Neural progenitor cell (in vitro differentiated cells): ENCODE data around the gene CD44. TPM values are rescaled to one million over a fixed set of nuclear protein-coding genes. Genes with fewer than 3 reads are reported as not detected.

Experiments used
- DNase-seq: peaks from one replicate; pipeline ENCODE4 v3.0.0-alpha.2; 2016; ENCODE audit warnings: low spot score
- H2AFZ ChIP-seq: fragments of 200-600 bp; sonication (generic); replicated peaks from 2 replicates; pipeline ENCODE4 v1.6.1; 2016; ENCODE audit warnings: antibody characterized with exemption
- H3F3A ChIP-seq: fragments of 200-600 bp; sonication (generic); 2 replicates; pipeline ENCODE4 v1.6.1; 2016; ENCODE audit warnings: antibody characterized with exemption, low read depth
- H3K27ac ChIP-seq: fragments of 200-600 bp; sonication (generic); 2 replicates; pipeline ENCODE4 v1.5.1; 2016; ENCODE audit warnings: mild to moderate bottlenecking
- H3K27me3 ChIP-seq: fragments of 200-600 bp; sonication (generic); 2 replicates; pipeline ENCODE4 v1.6.1; 2016; ENCODE audit warnings: mild to moderate bottlenecking, moderate library complexity
- H3K36me3 ChIP-seq: fragments of 200-600 bp; sonication (generic); 2 replicates; pipeline ENCODE4 v1.5.1; 2016
- H3K4me1 ChIP-seq: fragments of 200-600 bp; sonication (generic); 2 replicates; pipeline ENCODE4 v1.6.1; 2016; ENCODE audit warnings: mixed run types
- H3K4me2 ChIP-seq: fragments of 200-600 bp; sonication (generic); 2 replicates; pipeline ENCODE4 v1.6.1; 2016
- H3K4me3 ChIP-seq: fragments of 200-600 bp; sonication (generic); 2 replicates; pipeline ENCODE4 v1.5.1; 2016
- H3K79me2 ChIP-seq: fragments of 200-600 bp; sonication (generic); 2 replicates; pipeline ENCODE4 v1.6.1; 2016; ENCODE audit warnings: low read depth
- H3K9ac ChIP-seq: fragments of 200-600 bp; sonication (generic); 2 replicates; pipeline ENCODE4 v1.6.1; 2016
- H3K9me3 ChIP-seq: fragments of 200-600 bp; sonication (generic); 2 replicates; pipeline ENCODE4 v1.5.1; 2016; ENCODE audit warnings: low read depth
- H4K20me1 ChIP-seq: fragments of 200-600 bp; sonication (generic); 2 replicates; pipeline ENCODE4 v1.6.1; 2016; ENCODE audit warnings: low read depth
- H3K27ac Mint-ChIP-seq: 3 replicates; pipeline ENCODE4 v1.8.0; 2021; ENCODE audit warnings: mixed read lengths
- H3K27me3 Mint-ChIP-seq: 2 replicates; pipeline ENCODE4 v1.8.0; 2022; ENCODE audit warnings: low read depth, mild to moderate bottlenecking, inconsistent platforms, moderate library complexity, mixed read lengths; ENCODE audit not compliant: insufficient read depth
- H3K36me3 Mint-ChIP-seq: 3 replicates; pipeline ENCODE4 v1.8.0; 2021; ENCODE audit warnings: mixed read lengths
- H3K4me1 Mint-ChIP-seq: 3 replicates; pipeline ENCODE4 v1.8.0; 2021; ENCODE audit warnings: mixed read lengths
- H3K4me3 Mint-ChIP-seq: 3 replicates; pipeline ENCODE4 v1.8.0; 2021; ENCODE audit warnings: mild to moderate bottlenecking, moderate library complexity, mixed read lengths
- H3K9me3 Mint-ChIP-seq: 3 replicates; pipeline ENCODE4 v1.8.0; 2020; ENCODE audit warnings: mixed read lengths
- EZH2 ChIP-seq: fragments of 200-600 bp; sonication (generic); IDR thresholded peaks from 2 replicates; pipeline ENCODE4 v1.6.1; 2017; ENCODE audit warnings: antibody characterized with exemption, mild to moderate bottlenecking, moderate library complexity
- EZH2phosphoT487 ChIP-seq: fragments of 200-600 bp; sonication (generic); IDR thresholded peaks from 2 replicates; pipeline ENCODE4 v1.6.1; 2017; ENCODE audit warnings: antibody characterized with exemption
- total RNA-seq: library from RNA; depleted of rRNA; stranded (reverse); fragments of >200 nt; gene quantifications from 2 replicates; pipeline ENCODE4 v1.2.3, GENCODE V29; 2015; ENCODE audit warnings: low replicate concordance
- TF ChIP-seq, protein P1 (sequence below): fragments of 200-600 bp; sonication (generic); IDR thresholded peaks from 2 replicates; pipeline ENCODE4 v1.5.1; 2017; ENCODE audit warnings: antibody characterized with exemption, mild to moderate bottlenecking

The CD44 gene
- total RNA-seq, 1 donor from 2014 or later, result 1.4 TPM

DNA sequence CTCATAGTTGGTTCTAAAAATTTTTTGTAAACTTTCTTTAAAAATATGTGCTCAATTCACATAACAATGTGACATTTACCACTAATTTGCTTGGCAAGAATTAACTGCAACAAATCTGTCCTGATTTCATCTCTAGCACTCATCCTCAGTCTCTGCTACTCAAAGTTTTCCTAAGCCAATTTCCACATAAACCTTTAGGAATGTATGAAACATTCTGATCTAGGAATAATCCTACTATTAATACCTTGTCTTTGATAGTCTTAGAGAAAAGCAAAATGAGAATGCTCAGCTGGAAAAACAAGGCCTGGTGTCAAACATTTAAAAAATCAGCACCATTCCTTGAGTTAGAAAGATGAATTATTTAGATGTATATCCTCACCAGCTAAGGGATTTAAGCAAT, 114.3 kb downstream of the CD44 start:
- H3K4me3 ChIP-seq, result no peak overlapping the region
- H3K36me3 ChIP-seq, result no peaks in the 10 kb centered on the region
- H3K27me3 ChIP-seq, result no peaks in the 10 kb centered on the region
- H3K79me2 ChIP-seq, result no peaks in the 10 kb centered on the region
- Mint-ChIP-seq H3K27ac (no peak overlapping the region), H3K36me3 (no peaks in the 10 kb centered on the region), H3K9me3 (peaks cover 5% of the 10 kb centered on the region), H3K27me3 (peaks cover 2% of the 10 kb centered on the region), H3K4me1 (no peaks in the 10 kb centered on the region), H3K4me3 (no peak overlapping the region)
- H4K20me1 ChIP-seq, result no peaks in the 10 kb centered on the region
- no peak for TF ChIP-seq EZH2phosphoT487
- TF ChIP-seq, protein P1, sequence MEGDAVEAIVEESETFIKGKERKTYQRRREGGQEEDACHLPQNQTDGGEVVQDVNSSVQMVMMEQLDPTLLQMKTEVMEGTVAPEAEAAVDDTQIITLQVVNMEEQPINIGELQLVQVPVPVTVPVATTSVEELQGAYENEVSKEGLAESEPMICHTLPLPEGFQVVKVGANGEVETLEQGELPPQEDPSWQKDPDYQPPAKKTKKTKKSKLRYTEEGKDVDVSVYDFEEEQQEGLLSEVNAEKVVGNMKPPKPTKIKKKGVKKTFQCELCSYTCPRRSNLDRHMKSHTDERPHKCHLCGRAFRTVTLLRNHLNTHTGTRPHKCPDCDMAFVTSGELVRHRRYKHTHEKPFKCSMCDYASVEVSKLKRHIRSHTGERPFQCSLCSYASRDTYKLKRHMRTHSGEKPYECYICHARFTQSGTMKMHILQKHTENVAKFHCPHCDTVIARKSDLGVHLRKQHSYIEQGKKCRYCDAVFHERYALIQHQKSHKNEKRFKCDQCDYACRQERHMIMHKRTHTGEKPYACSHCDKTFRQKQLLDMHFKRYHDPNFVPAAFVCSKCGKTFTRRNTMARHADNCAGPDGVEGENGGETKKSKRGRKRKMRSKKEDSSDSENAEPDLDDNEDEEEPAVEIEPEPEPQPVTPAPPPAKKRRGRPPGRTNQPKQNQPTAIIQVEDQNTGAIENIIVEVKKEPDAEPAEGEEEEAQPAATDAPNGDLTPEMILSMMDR, result no peak
- TF ChIP-seq EZH2, result no peak
- H3K9me3 ChIP-seq, result no peaks in the 10 kb centered on the region
- no peak overlapping the region for H3K27ac ChIP-seq
- no peak overlapping the region for H3K9ac ChIP-seq
- H2AFZ ChIP-seq, result no peak overlapping the region
- no peak for DNase-seq
- no peaks in the 10 kb centered on the region for H3K4me1 ChIP-seq
- no peak overlapping the region for H3K4me2 ChIP-seq
- no peaks in the 10 kb centered on the region for H3F3A ChIP-seq

DNA sequence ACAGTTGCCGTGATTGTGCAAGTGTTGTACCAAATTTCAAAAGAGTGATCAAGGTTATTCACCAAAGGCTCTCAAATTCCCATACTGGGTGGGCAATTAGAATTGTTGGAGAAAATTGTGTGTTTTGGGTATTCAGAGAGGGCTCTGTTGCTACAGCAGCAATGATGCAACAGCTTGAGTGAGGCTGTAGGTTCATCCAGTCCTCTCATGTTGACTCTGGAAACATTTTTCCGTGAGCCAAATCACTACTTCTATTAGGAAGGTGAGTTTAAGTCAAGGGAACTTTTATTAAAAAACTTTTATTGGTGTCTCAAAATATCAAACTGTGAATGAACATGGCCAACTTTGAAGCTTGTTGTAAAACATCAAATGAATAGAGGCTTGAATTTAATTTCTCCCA, 116.5 kb downstream of the CD44 start:
- Mint-ChIP-seq H3K36me3 (no peaks in the 10 kb centered on the region), H3K27me3 (peaks cover 2% of the 10 kb centered on the region), H3K4me3 (no peak overlapping the region), H3K9me3 (no peaks in the 10 kb centered on the region), H3K4me1 (no peaks in the 10 kb centered on the region), H3K27ac (no peak overlapping the region)
- no peaks in the 10 kb centered on the region for H3K79me2 ChIP-seq
- no peaks in the 10 kb centered on the region for H3K27me3 ChIP-seq
- H2AFZ ChIP-seq, result no peak overlapping the region
- DNase-seq, result no peak
- H3K27ac ChIP-seq, result no peak overlapping the region
- H4K20me1 ChIP-seq, result no peaks in the 10 kb centered on the region
- no peak overlapping the region for H3K4me3 ChIP-seq
- H3K9ac ChIP-seq, result no peak overlapping the region
- no peaks in the 10 kb centered on the region for H3K4me1 ChIP-seq
- no peaks in the 10 kb centered on the region for H3K9me3 ChIP-seq
- TF ChIP-seq, protein P1, result no peak
- TF ChIP-seq EZH2 (no peak), EZH2phosphoT487 (no peak)
- H3K36me3 ChIP-seq, result no peaks in the 10 kb centered on the region
- H3K4me2 ChIP-seq, result no peak overlapping the region
- no peaks in the 10 kb centered on the region for H3F3A ChIP-seq

DNA sequence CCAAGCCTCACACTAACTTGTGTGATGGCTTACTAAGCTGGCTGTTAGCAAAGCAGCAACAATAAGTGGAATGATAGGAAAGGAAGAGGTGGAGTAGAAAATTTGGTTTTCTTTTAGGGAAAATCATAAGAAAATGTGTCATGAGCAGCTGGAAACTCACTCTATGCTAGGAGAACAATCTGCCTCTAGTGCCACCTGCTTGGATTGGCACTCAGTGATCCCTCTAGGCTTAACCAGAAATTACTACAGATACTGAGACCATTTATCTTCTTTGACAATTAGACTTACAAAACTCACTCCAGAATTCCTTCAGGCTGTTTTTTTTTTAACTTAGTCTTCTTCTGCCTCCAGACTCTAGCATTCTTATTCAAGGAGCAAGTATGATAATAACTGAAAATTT, 117.3 kb downstream of the CD44 start:
- Mint-ChIP-seq H3K27ac (no peak overlapping the region), H3K4me3 (no peak overlapping the region), H3K4me1 (no peaks in the 10 kb centered on the region), H3K9me3 (no peaks in the 10 kb centered on the region), H3K36me3 (no peaks in the 10 kb centered on the region), H3K27me3 (peaks cover 2% of the 10 kb centered on the region)
- Histone ChIP-seq H3K9me3 (no peaks in the 10 kb centered on the region), H3K4me1 (no peaks in the 10 kb centered on the region), H3K27ac (no peak overlapping the region), H3K9ac (no peak overlapping the region), H3K27me3 (no peaks in the 10 kb centered on the region), H3K79me2 (no peaks in the 10 kb centered on the region), H3K36me3 (no peaks in the 10 kb centered on the region), H3F3A (no peaks in the 10 kb centered on the region), H3K4me2 (no peak overlapping the region), H3K4me3 (no peak overlapping the region), H4K20me1 (no peaks in the 10 kb centered on the region), H2AFZ (no peak overlapping the region)
- TF ChIP-seq, protein P1, result no peak
- TF ChIP-seq EZH2 (no peak), EZH2phosphoT487 (no peak)
- DNase-seq, result no peak
